AG20443 (cell line): ENCODE data around the gene LIMS2.

Experiments used
- DNase-seq: peaks from one replicate; pipeline ENCODE4 v3.0.0; 2012; ENCODE audit warnings: low spot score, mixed read lengths

Gene LIMS2

DNA sequence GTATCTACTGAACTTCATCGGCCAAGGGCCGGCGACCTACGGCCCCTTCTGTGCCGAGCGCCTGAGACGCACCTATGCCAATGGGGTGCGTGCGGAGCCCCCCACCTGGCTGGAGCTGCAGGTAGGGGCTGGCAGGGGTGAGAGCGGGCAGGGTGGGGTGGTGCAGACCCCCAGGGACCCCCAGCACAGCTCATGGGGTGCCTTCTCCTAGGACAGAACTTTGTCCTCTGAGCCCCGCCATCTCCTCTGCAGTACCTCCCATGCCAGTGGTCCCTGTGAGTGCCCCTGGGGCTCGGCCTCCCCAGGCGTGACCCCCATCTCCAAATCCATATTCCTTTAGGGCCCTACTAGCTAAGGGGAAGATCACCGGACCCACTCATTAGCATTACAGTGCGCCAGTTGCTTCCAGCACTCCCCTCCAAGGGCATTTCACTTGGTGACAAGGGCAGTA, 53.3 kb downstream of the LIMS2 start:
- no peak for DNase-seq

DNA sequence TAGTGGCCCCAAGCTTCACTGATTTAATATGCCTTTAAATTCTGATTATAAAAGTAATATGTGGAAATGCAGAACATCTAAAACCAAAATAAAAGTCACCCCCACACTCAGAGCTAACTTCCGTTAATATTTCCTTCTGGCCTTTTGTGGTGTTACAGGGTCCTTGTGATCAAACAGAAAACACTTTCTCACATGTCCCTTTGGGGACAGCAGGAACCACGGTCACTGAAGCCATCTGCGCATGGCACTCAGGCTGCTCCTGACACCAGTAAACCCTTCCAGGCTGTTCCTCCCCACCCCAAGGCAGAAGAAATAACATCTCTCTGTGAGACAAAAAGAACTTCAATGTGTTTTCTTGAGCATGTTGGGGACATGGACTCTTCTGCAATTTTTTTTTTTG, 54.5 kb downstream of the LIMS2 start:
- DNase-seq = no peak

DNA sequence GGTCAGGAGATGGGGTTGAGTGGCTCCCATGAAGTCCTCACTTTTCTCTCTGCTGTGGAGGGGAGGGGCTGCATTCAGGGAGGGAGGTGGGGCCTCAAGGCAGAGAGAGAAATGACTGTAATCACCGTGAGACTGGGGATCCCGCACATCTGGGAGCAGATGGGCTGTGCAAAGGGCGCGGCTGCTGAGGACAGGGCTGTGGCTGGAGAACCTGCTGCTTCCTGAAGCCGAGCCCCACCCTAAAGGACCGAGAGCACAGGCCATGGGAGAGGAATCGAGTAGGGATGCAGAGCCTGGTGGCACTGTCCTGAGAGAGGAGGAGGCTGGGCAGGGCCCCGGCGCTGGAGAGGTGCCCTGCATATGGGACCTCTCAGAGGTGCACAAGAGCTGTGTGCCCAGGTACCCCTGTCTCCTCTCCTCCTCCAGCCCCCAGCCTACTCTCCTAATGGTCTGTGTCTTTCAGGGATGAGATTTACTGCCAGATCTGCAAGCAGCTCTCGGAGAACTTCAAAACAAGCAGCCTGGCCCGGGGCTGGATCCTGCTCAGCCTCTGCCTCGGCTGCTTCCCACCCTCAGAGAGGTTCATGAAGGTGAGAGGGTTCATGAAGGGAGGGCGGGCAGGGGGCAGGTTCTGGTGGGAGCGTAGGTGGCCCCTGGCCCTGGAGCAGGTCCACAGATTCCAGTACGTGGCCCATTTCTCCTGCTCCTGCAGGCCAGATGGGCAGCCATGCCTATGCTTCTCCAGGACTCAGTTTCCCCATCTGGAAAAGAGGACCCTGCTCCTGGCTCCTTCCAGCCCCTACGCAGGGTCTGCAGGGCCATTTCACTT, 55.2 kb downstream of the LIMS2 start:
- no peak for DNase-seq

DNA sequence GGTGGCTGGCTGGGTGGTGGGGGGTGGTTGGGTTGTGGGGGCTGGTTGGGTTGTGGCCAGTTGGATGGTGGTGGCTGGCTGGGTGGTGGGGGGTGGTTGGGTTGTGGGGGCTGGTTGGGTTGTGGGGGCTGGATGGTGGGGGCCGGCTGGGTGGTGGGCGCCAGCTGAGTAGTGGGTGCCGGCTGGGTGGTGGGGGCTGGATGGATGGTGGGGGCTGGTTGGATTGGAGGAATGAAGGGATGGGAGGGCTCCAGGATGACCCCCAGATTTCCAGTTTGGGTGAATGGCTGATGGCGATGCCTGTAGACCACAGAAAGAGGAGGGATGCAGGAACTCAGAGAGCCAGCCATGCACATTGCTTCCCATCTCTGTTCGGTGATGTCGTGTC, 56.1 kb downstream of the LIMS2 start:
- DNase-seq = no peak

DNA sequence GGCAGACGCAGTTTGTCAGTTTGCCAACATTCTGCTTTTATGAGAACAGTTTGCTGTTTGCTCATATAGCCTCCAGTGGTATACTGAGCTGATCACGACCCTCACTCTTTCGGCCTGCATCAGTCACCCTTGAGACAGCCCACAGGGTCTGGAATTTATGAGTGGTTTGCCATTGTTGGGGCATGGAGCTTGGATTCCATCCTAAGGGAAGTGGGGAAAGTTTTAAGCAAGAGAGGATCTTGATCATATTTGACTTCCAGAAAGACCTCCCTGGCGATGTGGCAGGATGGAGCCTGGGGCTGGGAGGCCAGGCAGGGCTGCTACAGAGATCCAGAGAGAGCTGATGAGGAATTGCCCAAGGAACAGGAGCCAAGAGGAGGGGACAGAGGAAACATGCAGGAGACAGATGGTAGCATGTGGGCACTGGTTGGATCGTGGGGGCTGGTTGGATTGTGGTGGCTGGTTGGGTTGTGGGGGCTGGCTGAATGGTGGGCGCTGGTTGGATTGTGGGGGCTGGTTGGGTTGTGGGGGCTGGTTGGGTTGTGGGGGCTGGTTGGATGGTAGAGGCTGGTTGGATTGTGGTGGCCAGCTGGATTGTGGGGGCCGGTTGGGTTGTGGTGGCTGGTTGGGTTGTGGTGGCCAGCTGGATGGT, 56.7 kb downstream of the LIMS2 start:
- no peak for DNase-seq

DNA sequence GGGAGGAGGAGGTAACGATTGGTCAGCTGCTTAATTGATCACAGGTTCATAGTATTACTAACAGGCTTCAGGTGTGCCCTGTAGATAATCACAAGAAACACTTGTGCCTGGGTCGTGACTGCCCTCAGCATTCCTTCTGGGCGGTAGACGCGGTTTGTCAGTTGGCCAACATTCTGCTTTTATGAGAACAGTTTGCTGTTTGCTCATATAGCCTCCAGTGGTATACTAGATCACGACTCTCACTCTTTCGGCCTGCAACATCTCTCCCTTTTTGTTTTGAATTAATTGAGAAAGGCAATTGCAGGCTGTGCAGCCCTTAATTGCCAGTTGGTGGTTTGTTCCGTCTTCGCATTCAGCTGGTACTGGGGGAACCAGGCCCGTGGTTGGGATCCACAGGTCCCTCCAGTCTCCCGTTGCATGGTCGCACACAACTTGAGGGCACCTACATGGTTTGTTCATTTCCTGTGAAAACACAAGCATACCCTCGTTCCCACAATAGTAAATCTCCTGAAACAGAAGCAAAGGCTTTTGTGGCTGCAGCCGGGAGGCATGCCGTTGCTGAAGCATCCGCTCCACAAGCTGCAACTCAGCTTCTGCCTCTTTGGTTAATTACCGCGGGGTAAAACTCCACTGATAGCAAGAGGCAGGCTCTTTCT, 59.7 kb downstream of the LIMS2 start:
- no peak for DNase-seq

DNA sequence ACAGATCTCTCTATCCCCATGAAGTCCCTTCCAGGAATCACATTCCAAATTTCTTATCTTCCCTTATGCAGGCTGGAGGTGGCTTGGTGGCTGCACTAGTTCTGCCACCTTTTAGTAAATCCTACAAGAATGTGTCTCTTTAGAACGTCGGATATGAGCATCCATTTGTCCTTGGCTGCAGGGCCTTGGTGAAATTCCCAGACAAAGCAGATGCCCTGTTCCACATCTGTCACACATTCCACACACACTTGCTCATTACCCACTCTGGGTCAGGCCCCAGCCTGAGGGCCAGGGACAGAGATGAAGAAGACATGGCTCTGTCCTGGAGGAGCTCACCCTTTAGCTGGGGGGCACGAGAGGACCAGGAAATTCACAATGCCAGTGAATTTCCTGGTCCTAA, 60.6 kb downstream of the LIMS2 start:
- peak; percentile 89 for DNase-seq

DNA sequence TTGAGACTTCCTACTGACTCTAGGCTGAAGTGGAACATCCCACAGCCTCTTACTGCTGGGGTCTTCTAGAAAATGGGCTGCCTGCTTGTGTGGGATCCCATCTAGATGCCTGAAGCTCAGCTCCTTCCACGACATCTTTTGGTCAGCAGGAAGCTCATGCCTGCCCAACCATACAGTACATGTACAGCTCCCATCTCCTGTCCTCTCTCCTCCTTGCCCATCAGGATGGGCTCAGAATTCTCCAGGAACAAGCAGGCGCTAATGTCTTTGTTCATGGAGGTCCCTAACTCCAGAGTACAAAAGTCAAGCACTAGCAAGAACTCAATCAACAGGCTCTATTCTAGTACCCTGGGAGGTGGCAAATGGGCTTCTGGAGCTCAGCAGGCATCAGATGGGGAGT, 61.1 kb downstream of the LIMS2 start:
- DNase-seq = no peak

DNA sequence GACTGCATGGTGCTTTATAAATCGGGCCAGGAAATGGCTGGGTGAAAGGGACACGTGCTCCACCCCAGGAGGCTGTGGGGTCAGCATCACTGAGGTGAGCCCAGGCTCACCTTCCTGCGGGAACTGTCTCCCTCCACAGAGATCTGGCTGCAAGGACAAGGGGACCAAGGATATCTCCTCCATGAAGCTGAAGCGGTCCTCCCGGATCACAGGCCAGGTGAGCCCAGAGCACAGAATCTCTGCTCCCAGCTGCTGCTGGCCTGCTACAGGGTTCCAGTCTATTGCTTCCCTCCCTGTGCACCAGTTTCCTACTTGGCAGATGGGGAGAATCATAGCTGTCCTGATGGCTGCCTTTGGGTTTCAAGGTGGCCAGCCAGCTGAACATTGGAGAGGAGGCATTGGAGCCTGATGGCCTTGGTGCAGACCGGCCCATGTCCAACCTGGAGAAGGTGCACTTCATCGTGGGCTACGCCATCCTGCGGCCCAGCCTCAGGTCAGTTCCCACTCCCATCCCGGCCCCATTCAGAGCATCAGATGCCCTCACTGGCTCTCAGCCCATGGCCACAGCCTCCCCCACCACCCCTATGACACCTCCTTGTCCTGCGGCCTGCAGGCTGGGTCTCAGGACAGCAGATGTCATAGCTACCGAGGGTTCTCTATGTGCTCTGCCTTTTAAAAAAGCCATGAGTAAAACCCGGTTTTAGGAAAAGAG, 63.1 kb downstream of the LIMS2 start:
- no peak for DNase-seq

DNA sequence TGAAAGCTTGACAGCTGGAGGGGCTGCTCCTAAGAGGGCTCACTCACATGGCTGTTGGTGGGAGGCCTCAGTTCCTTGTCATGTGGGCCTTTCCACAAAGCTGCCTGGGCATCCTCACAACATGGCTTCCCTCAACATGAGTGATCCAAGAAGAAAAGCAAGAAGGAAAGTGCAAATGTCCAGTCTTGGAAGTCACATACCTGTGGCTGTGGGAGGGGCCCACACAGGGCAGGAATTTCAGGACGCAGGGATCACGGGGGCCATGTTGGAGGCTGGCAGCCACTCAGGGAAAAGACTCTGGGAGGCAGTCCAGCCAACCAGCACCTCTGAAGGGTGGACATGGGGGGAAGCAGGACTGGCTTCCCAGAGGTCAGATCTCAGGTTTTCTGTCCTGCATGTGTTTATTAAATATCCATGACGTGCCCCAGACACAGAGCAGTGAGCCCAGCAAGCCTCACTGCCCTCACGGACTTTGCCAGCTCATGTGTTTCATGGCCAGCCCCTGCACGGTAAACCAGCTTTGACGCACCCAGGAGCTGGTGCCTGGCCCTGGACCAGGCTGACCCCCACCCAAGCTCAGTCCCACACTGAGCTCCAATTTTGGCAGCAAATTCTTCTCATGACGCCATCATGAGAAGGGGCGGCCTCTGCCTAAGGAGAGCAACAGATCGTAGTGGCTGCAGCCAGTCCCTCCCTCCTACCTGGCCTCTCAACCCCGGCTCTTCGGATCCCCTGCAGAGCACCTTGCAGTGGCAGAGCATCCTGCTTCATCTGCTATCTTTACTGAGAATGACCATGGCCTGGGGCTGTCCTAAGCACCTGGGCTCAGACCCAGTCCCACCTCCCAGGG, 64.0 kb downstream of the LIMS2 start:
- no peak for DNase-seq

GRCh38 chr2:127610561-127610960, 64.8 kb downstream of the LIMS2 start:
- DNase-seq = no peak

DNA sequence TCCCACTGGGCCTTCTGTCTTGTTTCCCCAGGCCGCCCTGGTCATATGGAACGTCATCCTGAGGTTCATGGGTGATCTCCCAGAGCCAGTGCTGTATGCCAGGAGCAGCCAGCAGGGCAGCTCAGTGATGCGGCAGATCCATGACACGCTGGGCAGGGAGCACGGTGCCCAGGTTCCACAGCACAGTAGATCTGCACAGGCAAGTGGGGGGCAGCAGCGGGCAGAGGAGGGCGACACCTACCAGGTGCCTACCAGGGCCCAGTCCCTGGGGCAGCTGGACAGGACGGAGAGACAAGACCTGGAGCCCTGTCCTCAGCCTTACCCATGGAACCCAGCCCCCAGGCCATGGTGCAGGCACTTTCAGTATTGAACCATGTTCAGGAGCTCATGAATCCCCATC, 65.5 kb downstream of the LIMS2 start:
- DNase-seq = no peak

DNA sequence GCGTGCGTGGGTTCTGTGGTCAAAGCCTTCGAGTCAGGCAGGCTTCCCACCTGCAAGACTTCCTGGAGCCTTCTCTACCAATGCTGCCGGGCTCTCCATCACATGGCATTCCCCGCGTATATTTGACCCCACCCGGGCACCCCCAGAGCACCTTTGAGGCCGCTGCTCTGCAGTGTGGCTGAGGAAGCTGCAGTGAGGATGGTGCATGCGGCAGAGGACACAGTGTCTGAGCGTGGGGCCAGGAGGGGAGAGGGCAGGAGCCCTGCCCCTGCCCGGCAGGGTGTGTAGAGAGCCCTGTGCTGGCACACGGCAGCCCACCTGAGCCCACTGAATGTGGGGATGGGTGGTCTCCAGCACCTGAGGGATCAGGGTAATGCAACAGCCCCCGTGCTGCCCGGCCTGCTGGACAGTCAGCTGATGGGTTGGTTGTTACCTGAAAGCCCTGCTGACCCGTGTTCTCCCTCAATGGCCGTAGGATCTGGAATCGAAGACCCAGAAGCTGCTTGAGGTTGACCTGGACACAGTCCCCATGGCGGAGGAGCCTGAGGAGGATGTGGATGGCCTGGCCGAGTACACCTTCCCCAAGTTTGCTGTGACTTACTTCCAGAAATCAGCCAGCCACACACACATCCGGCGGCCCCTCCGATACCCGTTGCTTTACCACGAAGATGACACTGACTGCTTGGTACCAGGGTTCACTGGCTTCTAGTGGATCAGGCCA, 66.1 kb downstream of the LIMS2 start:
- no peak for DNase-seq

DNA sequence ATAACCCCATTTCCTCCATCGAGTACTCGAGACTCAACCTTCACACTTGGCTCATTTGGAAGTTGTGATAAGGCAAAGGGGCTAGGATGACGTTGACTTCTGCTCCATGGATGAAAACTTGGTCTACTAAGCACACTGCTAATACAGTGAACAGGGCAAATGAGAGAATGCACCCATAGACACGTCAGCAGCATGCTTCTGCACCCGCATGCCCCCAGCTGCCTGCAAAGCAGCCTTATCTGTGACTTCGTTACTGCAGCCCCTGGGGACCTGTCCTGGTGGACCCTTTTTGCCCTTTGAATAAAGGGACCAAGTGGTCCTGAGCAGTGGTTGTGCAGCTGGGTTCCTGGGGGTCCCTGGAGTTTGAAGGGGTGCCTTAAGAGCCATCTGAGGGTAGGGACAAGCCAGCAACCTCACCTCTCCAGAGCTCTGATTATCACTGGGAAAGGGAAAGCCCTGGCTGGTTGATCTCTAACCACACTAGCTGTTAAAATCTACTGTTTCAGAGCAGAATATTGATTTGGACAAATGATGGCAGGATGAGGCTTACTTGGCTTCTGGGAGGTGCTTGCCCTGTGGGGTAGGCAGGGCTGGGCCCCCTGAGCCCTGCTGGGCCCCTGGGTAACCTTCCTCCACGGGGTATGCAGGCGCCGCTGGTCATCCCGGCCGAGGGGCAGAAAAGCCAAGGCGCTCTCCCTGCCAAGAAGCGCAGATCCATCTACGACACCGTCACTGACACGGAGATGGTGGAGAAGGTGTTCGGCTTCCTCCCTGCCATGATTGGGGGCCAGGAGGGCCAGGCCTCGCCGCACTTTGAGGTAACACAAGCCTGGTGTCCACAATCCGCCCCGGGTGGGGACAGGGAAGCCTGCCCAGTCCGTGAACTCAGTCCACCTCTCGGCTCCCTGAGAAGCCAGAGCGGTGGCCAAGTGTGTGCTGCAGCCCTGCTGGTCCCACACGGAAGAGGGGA, 67.0 kb downstream of the LIMS2 start:
- no peak for DNase-seq

DNA sequence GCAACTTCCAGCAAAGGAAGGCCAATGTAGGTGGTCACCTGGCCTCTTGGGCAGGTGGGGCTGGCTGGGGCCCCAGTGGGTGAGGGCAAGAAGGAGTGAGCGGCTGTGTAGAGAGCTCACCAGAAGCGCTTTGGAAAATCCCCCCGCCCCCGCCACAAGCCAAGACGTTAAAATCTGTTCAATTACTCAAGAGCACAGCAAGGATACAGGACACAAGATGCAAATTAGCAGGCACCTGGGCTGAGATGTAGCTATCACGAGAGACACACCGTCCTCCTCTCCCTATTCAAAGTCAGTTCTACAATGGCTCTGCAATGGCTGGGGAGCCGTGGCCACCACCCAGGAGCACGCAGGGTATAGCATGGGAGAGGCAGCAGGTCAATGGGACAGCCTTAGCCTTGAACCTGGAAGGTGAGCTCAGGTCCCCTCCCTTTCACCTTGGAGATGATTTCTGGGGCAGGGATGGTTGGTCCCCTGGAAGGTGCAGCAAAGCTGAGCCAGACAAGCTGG, 67.9 kb downstream of the LIMS2 start:
- no peak for DNase-seq

DNA sequence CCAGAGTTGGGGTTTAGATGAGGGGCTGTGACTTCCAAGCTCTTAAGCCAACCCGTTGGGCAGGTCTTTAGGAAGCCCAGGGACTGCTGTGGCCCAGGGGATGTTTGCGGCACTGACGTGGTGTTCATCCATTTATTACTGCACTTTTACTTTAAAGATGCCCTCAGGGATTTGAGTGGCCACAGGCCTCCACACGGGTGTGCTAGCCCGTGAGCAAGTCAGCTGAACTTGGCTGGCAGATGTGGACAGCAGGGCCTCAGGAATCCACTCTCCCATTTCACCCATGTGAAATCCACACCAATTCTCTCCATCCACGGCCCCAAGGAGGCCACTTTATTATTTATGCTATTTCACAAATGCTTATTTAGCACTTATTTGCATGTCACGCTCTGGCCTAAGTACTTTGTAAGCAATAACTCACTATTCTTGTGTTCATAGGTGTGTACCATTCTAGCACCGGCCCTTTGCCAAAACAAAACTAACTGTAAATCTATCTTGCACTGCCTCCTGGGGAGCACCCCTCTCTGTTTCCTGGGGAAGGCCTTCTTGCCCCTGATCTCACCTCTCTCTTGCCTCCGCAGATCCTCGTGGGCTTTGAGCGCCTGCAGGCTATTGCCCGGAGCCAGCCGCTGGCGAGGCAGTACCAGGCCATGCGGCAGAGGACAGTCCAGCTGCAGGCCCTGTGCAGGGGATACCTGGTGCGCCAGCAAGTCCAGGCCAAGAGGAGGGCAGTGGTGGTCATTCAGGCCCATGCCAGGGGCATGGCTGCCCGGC, 68.5 kb downstream of the LIMS2 start:
- no peak for DNase-seq

- no peak for DNase-seq
Measured at GRCh38 chr2:127605691-127606263, 69.6 kb downstream of the LIMS2 start.

DNA sequence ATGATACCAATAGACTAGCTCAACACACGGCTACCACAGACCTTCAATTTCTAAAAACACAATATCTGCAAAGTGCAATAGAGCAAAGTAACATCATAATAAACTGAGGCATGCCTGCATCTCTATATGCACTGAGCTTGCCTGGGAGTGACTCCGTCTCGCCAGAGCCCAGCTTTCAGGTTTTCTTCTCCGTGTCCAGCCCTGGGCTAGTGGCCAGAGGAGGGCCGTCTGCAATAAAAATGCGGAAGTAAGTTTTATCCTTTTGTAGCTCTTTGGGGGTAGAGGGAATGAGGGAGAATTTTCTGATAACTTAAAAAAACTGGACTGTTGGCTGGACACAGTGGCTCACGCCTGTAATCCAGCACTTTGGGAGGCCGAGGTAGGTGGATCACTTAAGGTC, 70.3 kb downstream of the LIMS2 start:
- DNase-seq = no peak
